ENCODE data around the gene HBE1.
"Not testable (repeated sequence)": the region's sequence is repeated elsewhere in the genome, so short reads cannot be mapped to it uniquely, and the experiment has no call there.

The HBE1 gene

GRCh38 chr11:5267033-5267563 is 2.6 kb downstream of the HBE1 start:
- Histone ChIP-seq H3K4me3 (ENCODE audit: low read length) (no peak overlapping the region), H3K4me2 (ENCODE audit: low read length) (no peak overlapping the region), H3K4me1 (ENCODE audit: control insufficient read depth, insufficient read depth, low read length) (no peaks in the 10 kb centered on the region), H3K36me3 (ENCODE audit: insufficient read depth, low read length) (no peaks in the 10 kb centered on the region), H3K9ac (ENCODE audit: low read depth, low read length) (no peak overlapping the region), H3K27me3 (ENCODE audit: control insufficient read depth, insufficient read depth, low read length) (peaks cover 5% of the 10 kb centered on the region), H3K9me3 (replicated peaks; ENCODE audit: low read length) (no peaks in the 10 kb centered on the region)

GRCh38 chr11:5266609-5267008 is 3.1 kb downstream of the HBE1 start:
- Histone ChIP-seq H3K27me3 (ENCODE audit: control insufficient read depth, insufficient read depth, low read length) (peaks cover 5% of the 10 kb centered on the region), H3K9me3 (replicated peaks; ENCODE audit: low read length) (no peaks in the 10 kb centered on the region), H3K4me2 (ENCODE audit: low read length) (no peak overlapping the region), H3K36me3 (ENCODE audit: insufficient read depth, low read length) (no peaks in the 10 kb centered on the region), H3K4me1 (ENCODE audit: control insufficient read depth, insufficient read depth, low read length) (no peaks in the 10 kb centered on the region), H3K9ac (ENCODE audit: low read depth, low read length) (no peak overlapping the region), H3K4me3 (ENCODE audit: low read length) (no peak overlapping the region)

GRCh38 chr11:5265832-5266231 is 3.9 kb downstream of the HBE1 start:
- Histone ChIP-seq H3K9ac (ENCODE audit: low read depth, low read length) (no peak overlapping the region), H3K4me3 (ENCODE audit: low read length) (no peak overlapping the region), H3K36me3 (ENCODE audit: insufficient read depth, low read length) (no peaks in the 10 kb centered on the region), H3K27me3 (ENCODE audit: control insufficient read depth, insufficient read depth, low read length) (peaks cover 5% of the 10 kb centered on the region), H3K4me2 (ENCODE audit: low read length) (no peak overlapping the region), H3K4me1 (ENCODE audit: control insufficient read depth, insufficient read depth, low read length) (no peaks in the 10 kb centered on the region), H3K9me3 (replicated peaks; ENCODE audit: low read length) (no peaks in the 10 kb centered on the region)

- H3K4me2 ChIP-seq (ENCODE audit: low read length), result no peak overlapping the region
- no peaks in the 10 kb centered on the region for H3K9me3 ChIP-seq (replicated peaks; ENCODE audit: low read length)
- no peaks in the 10 kb centered on the region for H3K4me1 ChIP-seq (ENCODE audit: control insufficient read depth, insufficient read depth, low read length)
- H3K36me3 ChIP-seq (ENCODE audit: insufficient read depth, low read length), result no peaks in the 10 kb centered on the region
- H3K4me3 ChIP-seq (ENCODE audit: low read length), result no peak overlapping the region
- H3K27me3 ChIP-seq (ENCODE audit: control insufficient read depth, insufficient read depth, low read length), result peaks cover 5% of the 10 kb centered on the region
- no peak overlapping the region for H3K9ac ChIP-seq (ENCODE audit: low read depth, low read length)
These were observed 11.0 kb downstream of the HBE1 start for GRCh38 chr11:5258543-5259262.

GRCh38 chr11:5257296-5257695 is 12.4 kb downstream of the HBE1 start:
- Histone ChIP-seq H3K4me1 (ENCODE audit: control insufficient read depth, insufficient read depth, low read length) (no peaks in the 10 kb centered on the region), H3K9ac (ENCODE audit: low read depth, low read length) (no peak overlapping the region), H3K9me3 (replicated peaks; ENCODE audit: low read length) (no peaks in the 10 kb centered on the region), H3K4me3 (ENCODE audit: low read length) (no peak overlapping the region), H3K4me2 (ENCODE audit: low read length) (no peak overlapping the region), H3K36me3 (ENCODE audit: insufficient read depth, low read length) (no peaks in the 10 kb centered on the region), H3K27me3 (ENCODE audit: control insufficient read depth, insufficient read depth, low read length) (peaks cover 6% of the 10 kb centered on the region)

GRCh38 chr11:5254646-5255413 is 14.9 kb downstream of the HBE1 start, which contains the start of gene HBG2:
TSS of gene HBG2 (minus strand) at chr11:5254781. CDS start at chr11:5254728, 53 bp downstream.
- H3K9ac ChIP-seq (ENCODE audit: low read depth, low read length); H3K27me3 ChIP-seq (ENCODE audit: control insufficient read depth, insufficient read depth, low read length); H3K4me2 ChIP-seq (ENCODE audit: low read length); H3K9me3 ChIP-seq (replicated peaks; ENCODE audit: low read length); H3K4me1 ChIP-seq (ENCODE audit: control insufficient read depth, insufficient read depth, low read length); H3K4me3 ChIP-seq (ENCODE audit: low read length); H3K36me3 ChIP-seq (ENCODE audit: insufficient read depth, low read length): not testable (repeated sequence)

- H3K4me3 ChIP-seq (ENCODE audit: low read length); H3K4me1 ChIP-seq (ENCODE audit: control insufficient read depth, insufficient read depth, low read length); H3K9ac ChIP-seq (ENCODE audit: low read depth, low read length); H3K36me3 ChIP-seq (ENCODE audit: insufficient read depth, low read length); H3K27me3 ChIP-seq (ENCODE audit: control insufficient read depth, insufficient read depth, low read length); H3K4me2 ChIP-seq (ENCODE audit: low read length); H3K9me3 ChIP-seq (replicated peaks; ENCODE audit: low read length): not testable (repeated sequence)
These were observed 15.7 kb downstream of the HBE1 start for GRCh38 chr11:5254023-5254422.

GRCh38 chr11:5253440-5253839 is 16.3 kb downstream of the HBE1 start:
- not testable (repeated sequence) for H3K4me2 ChIP-seq (ENCODE audit: low read length); H3K9ac ChIP-seq (ENCODE audit: low read depth, low read length); H3K4me3 ChIP-seq (ENCODE audit: low read length)

GRCh38 chr11:5252919-5253265 is 16.9 kb downstream of the HBE1 start:
- no peaks in the 10 kb centered on the region for H3K4me1 ChIP-seq (ENCODE audit: control insufficient read depth, insufficient read depth, low read length)
- no peaks in the 10 kb centered on the region for H3K36me3 ChIP-seq (ENCODE audit: insufficient read depth, low read length)
- no peak overlapping the region for H3K4me2 ChIP-seq (ENCODE audit: low read length)
- no peak overlapping the region for H3K9ac ChIP-seq (ENCODE audit: low read depth, low read length)
- peaks cover 3% of the 10 kb centered on the region for H3K27me3 ChIP-seq (ENCODE audit: control insufficient read depth, insufficient read depth, low read length)
- H3K4me3 ChIP-seq (ENCODE audit: low read length), result no peak overlapping the region
- H3K9me3 ChIP-seq (replicated peaks; ENCODE audit: low read length), result no peaks in the 10 kb centered on the region

More at GRCh38 chr11:5253440-5253839, 16.3 kb downstream of the HBE1 start:
- H3K36me3 ChIP-seq (ENCODE audit: insufficient read depth, low read length); H3K4me1 ChIP-seq (ENCODE audit: control insufficient read depth, insufficient read depth, low read length); H3K9me3 ChIP-seq (replicated peaks; ENCODE audit: low read length); H3K27me3 ChIP-seq (ENCODE audit: control insufficient read depth, insufficient read depth, low read length): not testable (repeated sequence)

- Histone ChIP-seq H3K4me3 (ENCODE audit: low read length) (no peak overlapping the region), H3K9ac (ENCODE audit: low read depth, low read length) (no peak overlapping the region), H3K27me3 (ENCODE audit: control insufficient read depth, insufficient read depth, low read length) (peaks cover 3% of the 10 kb centered on the region), H3K4me2 (ENCODE audit: low read length) (no peak overlapping the region), H3K36me3 (ENCODE audit: insufficient read depth, low read length) (no peaks in the 10 kb centered on the region), H3K9me3 (replicated peaks; ENCODE audit: low read length) (no peaks in the 10 kb centered on the region), H3K4me1 (ENCODE audit: control insufficient read depth, insufficient read depth, low read length) (no peaks in the 10 kb centered on the region)
These were observed 17.4 kb downstream of the HBE1 start for GRCh38 chr11:5252192-5252918.

GRCh38 chr11:5251746-5252145 is 18.0 kb downstream of the HBE1 start:
- H3K9ac ChIP-seq (ENCODE audit: low read depth, low read length), result no peak overlapping the region
- no peaks in the 10 kb centered on the region for H3K4me1 ChIP-seq (ENCODE audit: control insufficient read depth, insufficient read depth, low read length)
- H3K4me2 ChIP-seq (ENCODE audit: low read length), result no peak overlapping the region
- H3K4me3 ChIP-seq (ENCODE audit: low read length), result no peak overlapping the region
- H3K27me3 ChIP-seq (ENCODE audit: control insufficient read depth, insufficient read depth, low read length), result peaks cover 3% of the 10 kb centered on the region
- H3K9me3 ChIP-seq (replicated peaks; ENCODE audit: low read length), result no peaks in the 10 kb centered on the region
- no peaks in the 10 kb centered on the region for H3K36me3 ChIP-seq (ENCODE audit: insufficient read depth, low read length)
